Caco-2 (cell line): ENCODE results near the gene MOBP. TPM values are rescaled to one million over a fixed set of nuclear protein-coding genes. Genes with fewer than 3 reads are reported as not detected.

Source experiments
- BruUV-seq: library from RNA; stranded (reverse); fragments of 400-500 nt; replicated peaks from 2 replicates; lab custom pipeline; 2021; lab: Mats Ljungman, UMichigan
- CTCF ChIA-PET: fragments of 300-600 bp; sonication (Branson Sonifier 250); formaldehyde crosslinking; loops from one replicate; lab custom pipeline; 2022; ENCODE audit warnings: antibody characterized with exemption; lab: Charles Lee
- POLR2A ChIA-PET: fragments of 300-600 bp; sonication (Branson Sonifier 250); formaldehyde crosslinking; loops from one replicate; lab custom pipeline; 2022; ENCODE audit warnings: antibody characterized with exemption; lab: Charles Lee
- DNase-seq, 2 experiments: peaks; one replicate each; pipeline versions ENCODE4 v3.0.0 to v3.0.0-alpha.2; 2020 to 2022
- H3K27me3 ChIP-seq: replicated peaks from 2 replicates; pipeline ENCODE4 v1.6.0; 2011; ENCODE audit warnings: low read length; ENCODE audit not compliant: control insufficient read depth, insufficient read depth
- H3K36me3 ChIP-seq: 2 replicates; pipeline ENCODE4 v1.5.1; 2011; ENCODE audit warnings: low read length; ENCODE audit not compliant: control insufficient read depth, insufficient read depth
- H3K4me1 ChIP-seq: fragments of 250-450 bp; sonication (Bioruptor Pico); 2 replicates; pipeline ENCODE4 v1.5.1; 2020; ENCODE audit warnings: mild to moderate bottlenecking
- H3K4me3 ChIP-seq: 2 replicates; pipeline ENCODE4 v1.5.1; 2011; ENCODE audit warnings: low read depth, mild to moderate bottlenecking, control low read depth, low read length
- H3K9me3 ChIP-seq: fragments of 250-450 bp; sonication (Bioruptor Pico); 2 replicates; pipeline ENCODE4 v1.5.1; 2020; ENCODE audit warnings: mild to moderate bottlenecking, moderate library complexity
- H3K27ac Mint-ChIP-seq: one replicate; pipeline ENCODE4 v1.8.0; 2022; ENCODE audit warnings: mixed read lengths; ENCODE audit not compliant: unreplicated experiment
- H3K27me3 Mint-ChIP-seq: one replicate; pipeline ENCODE4 v1.8.0; 2022; ENCODE audit warnings: mixed read lengths; ENCODE audit not compliant: insufficient read depth, unreplicated experiment
- H3K36me3 Mint-ChIP-seq: one replicate; pipeline ENCODE4 v1.8.0; 2022; ENCODE audit warnings: mild to moderate bottlenecking, mixed read lengths; ENCODE audit not compliant: insufficient read depth, unreplicated experiment
- H3K4me1 Mint-ChIP-seq: one replicate; pipeline ENCODE4 v1.8.0; 2022; ENCODE audit warnings: low read depth, mixed read lengths; ENCODE audit not compliant: unreplicated experiment
- H3K4me3 Mint-ChIP-seq: one replicate; pipeline ENCODE4 v1.8.0; 2022; ENCODE audit warnings: mild to moderate bottlenecking, moderate library complexity, mixed read lengths; ENCODE audit not compliant: unreplicated experiment
- H3K9me3 Mint-ChIP-seq: one replicate; pipeline ENCODE4 v1.8.0; 2022; ENCODE audit warnings: mixed read lengths; ENCODE audit not compliant: unreplicated experiment
- intact Hi-C: fragments of 100-400 bp; cut with micrococcal nuclease; formaldehyde crosslinking; loops from one replicate; pipeline ENCODE4 v1.10.0; 2022; ENCODE audit not compliant: unreplicated experiment
- total RNA-seq: library from RNA; stranded (reverse); gene quantifications from 2 replicates; pipeline ENCODE4 v1.2.3, GENCODE V29; 2022
- TF ChIP-seq, protein P1 (sequence below), 2 experiments: fragments of 200-600 bp in 1 of 2; IDR thresholded peaks; 1 replicate in 1 of 2; 2 replicates in 1 of 2; pipeline versions ENCODE4 v1.5.1 to v1.8.0; 2011 to 2022; ENCODE audit warnings: antibody characterized with exemption in 1 of 2, control low read depth in 1 of 2, inconsistent platforms in 1 of 2, low read depth in 1 of 2, low read length in 1 of 2, mild to moderate bottlenecking in 1 of 2, moderate library complexity in 1 of 2; ENCODE audit not compliant: insufficient read depth in 1 of 2, severe bottlenecking in 1 of 2, unreplicated experiment in 1 of 2

Gene MOBP
- total RNA-seq, 1 experiment from 2014 or later = 0.27 TPM

DNA sequence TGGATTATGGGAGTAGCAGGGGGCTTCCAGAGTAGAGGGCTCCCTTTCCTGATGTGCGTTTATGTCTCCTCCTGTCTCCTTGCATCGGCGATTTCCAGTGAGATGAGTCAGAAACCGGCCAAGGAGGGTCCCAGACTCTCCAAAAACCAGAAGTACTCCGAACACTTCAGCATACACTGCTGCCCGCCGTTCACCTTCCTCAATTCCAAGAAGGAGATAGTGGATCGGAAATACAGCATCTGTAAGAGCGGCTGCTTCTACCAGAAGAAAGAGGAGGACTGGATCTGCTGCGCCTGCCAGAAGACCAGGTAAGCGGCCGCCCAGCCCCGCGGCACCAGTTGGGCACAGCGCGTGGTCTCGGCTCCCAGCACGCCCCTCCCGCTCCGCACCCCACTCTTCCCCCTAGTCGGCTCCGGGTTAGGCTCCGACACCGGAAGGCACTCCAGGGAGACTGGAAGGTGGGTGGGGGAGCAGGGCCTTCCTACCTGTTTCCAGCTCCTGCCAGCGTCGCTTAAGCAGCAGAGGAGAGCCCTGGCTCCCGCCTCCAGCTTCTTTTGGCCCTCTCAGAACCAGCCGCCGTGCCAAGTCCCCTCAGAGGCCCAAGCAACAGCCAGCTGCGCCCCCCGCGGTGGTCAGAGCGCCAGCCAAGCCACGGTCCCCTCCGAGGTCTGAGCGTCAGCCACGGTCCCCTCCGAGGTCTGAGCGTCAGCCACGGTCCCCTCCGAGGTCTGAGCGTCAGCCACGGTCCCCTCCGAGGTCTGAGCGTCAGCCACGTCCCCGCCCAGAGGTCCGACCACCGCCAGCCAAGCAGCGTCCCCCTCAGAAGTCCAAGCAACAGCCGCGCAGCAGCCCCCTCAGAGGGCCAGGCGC, 34.7 kb downstream of the MOBP start:
- H3K36me3 Mint-ChIP-seq = no peaks in the 10 kb centered on the region

GRCh38 chr3:39502838-39503145, 35.3 kb downstream of the MOBP start:
- intact Hi-C loops = no loop called here
- H3K27me3 Mint-ChIP-seq = peaks cover 14% of the 10 kb centered on the region
- Histone ChIP-seq H3K36me3 (no peaks in the 10 kb centered on the region), H3K9me3 (no peaks in the 10 kb centered on the region), H3K4me3 (no peak overlapping the region), H3K4me1 (no peaks in the 10 kb centered on the region; the same call in 1 of the 2 replicates), H3K27me3 (no peaks in the 10 kb centered on the region)
- H3K36me3 Mint-ChIP-seq = no peaks in the 10 kb centered on the region
- ChIA-PET POLR2A (no interaction called here), CTCF (no interaction called here)
- no peak overlapping the region for H3K4me3 Mint-ChIP-seq
- H3K9me3 Mint-ChIP-seq = no peaks in the 10 kb centered on the region
- H3K27ac Mint-ChIP-seq = no peak overlapping the region
- H3K4me1 Mint-ChIP-seq = no peaks in the 10 kb centered on the region
- DNase-seq = no peak
- TF ChIP-seq, protein P1, sequence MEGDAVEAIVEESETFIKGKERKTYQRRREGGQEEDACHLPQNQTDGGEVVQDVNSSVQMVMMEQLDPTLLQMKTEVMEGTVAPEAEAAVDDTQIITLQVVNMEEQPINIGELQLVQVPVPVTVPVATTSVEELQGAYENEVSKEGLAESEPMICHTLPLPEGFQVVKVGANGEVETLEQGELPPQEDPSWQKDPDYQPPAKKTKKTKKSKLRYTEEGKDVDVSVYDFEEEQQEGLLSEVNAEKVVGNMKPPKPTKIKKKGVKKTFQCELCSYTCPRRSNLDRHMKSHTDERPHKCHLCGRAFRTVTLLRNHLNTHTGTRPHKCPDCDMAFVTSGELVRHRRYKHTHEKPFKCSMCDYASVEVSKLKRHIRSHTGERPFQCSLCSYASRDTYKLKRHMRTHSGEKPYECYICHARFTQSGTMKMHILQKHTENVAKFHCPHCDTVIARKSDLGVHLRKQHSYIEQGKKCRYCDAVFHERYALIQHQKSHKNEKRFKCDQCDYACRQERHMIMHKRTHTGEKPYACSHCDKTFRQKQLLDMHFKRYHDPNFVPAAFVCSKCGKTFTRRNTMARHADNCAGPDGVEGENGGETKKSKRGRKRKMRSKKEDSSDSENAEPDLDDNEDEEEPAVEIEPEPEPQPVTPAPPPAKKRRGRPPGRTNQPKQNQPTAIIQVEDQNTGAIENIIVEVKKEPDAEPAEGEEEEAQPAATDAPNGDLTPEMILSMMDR (IDR thresholded peaks at IDR 0.05; ENCODE audit: insufficient read depth in 1 of 2, low read depth in 1 of 2, low read length in 1 of 2, severe bottlenecking in 1 of 2, unreplicated experiment in 1 of 2) = no peak
- no TSS peak for BruUV-seq

More for the DNA sequence above, 34.7 kb downstream of the MOBP start:
- CTCF ChIA-PET = no interaction called here
- no peaks in the 10 kb centered on the region for H3K9me3 Mint-ChIP-seq
- no peak for DNase-seq
- Histone ChIP-seq H3K4me3 (no peak overlapping the region), H3K27me3 (no peaks in the 10 kb centered on the region), H3K9me3 (no peaks in the 10 kb centered on the region), H3K36me3 (no peaks in the 10 kb centered on the region), H3K4me1 (no peaks in the 10 kb centered on the region; the same call in 1 of the 2 replicates)
- H3K4me3 Mint-ChIP-seq = no peak overlapping the region
- TF ChIP-seq, protein P1 (IDR thresholded peaks at IDR 0.05; ENCODE audit: insufficient read depth in 1 of 2, low read depth in 1 of 2, low read length in 1 of 2, severe bottlenecking in 1 of 2, unreplicated experiment in 1 of 2) = no peak
- H3K27ac Mint-ChIP-seq = no peak overlapping the region
- H3K4me1 Mint-ChIP-seq = no peaks in the 10 kb centered on the region
- POLR2A ChIA-PET = no interaction called here
- intact Hi-C loops = no loop called here
- no TSS peak for BruUV-seq
- H3K27me3 Mint-ChIP-seq = peaks cover 14% of the 10 kb centered on the region

DNA sequence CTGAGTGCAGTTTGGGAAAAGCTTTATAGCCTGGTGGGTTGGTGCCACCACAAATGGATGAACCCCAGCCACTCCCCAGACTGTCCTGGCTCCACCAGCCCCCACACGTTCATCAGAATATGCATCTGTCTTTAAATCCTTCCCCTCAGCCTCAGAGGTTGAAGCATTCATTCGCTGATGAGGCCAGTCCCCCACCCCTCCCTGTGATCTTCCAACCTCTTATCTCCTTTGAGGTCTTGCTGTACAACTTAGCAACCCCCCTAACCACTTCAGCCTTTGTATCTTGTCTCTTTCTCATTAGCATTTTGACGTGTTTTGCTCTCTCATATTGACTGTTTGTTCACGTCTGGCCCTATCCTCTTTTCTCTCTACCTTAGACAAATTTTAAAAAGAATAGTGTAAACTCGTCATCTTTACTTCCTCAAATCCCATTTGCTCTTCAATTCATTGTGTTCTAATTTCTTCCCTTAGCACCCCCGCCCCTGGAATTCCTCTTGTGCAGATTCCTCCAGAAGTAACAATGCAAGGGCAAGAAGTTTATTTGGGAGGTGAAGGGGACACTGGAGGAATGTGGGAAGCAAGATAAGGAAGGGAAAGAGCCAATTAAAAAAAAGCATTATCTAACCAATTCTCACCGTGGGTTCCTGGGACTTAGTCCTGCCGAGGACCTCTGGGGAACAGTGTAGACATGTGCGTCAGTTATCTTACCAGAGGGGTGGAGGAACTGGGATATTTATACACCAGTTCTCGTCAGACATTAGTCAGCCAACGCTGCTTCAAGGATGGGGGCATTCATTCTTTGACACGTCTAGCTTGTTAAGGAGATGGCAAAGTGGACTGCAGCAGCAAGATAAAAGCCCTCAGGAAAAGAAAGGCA, 38.6 kb downstream of the MOBP start:
- no peaks in the 10 kb centered on the region for H3K4me1 ChIP-seq
- POLR2A ChIA-PET = no interaction called here
- no peaks in the 10 kb centered on the region for H3K36me3 ChIP-seq
- no peaks in the 10 kb centered on the region; the same call in 1 of the 2 replicates for H3K9me3 ChIP-seq
- H3K36me3 Mint-ChIP-seq = no peaks in the 10 kb centered on the region
- no peaks in the 10 kb centered on the region for H3K9me3 Mint-ChIP-seq
- no peak overlapping the region for H3K4me3 Mint-ChIP-seq
- BruUV-seq = no TSS peak
- H3K27me3 Mint-ChIP-seq = peaks cover 3% of the 10 kb centered on the region
- TF ChIP-seq, protein P1 (IDR thresholded peaks at IDR 0.05; ENCODE audit: insufficient read depth in 1 of 2, low read depth in 1 of 2, low read length in 1 of 2, severe bottlenecking in 1 of 2, unreplicated experiment in 1 of 2) = no peak
- H3K4me1 Mint-ChIP-seq = no peaks in the 10 kb centered on the region
- H3K4me3 ChIP-seq = no peak overlapping the region
- H3K27ac Mint-ChIP-seq = no peak overlapping the region
- CTCF ChIA-PET = no interaction called here
- DNase-seq = no peak
- intact Hi-C loops = no loop called here
- no peaks in the 10 kb centered on the region; the same call in 1 of the 2 replicates for H3K27me3 ChIP-seq
